HepG2 (cell line): Measurements from ENCODE around the gene BCL2L2. TPM values are rescaled to one million over a fixed set of nuclear protein-coding genes. Genes with fewer than 3 reads are reported as not detected.

Experiments used
- ATAC-seq: fragments of 200-7000 bp; cut with Tn5 transposase; 3 replicates; pipeline ENCODE4 v1.9.1; 2020; ENCODE audit warnings: mild to moderate bottlenecking, moderate library complexity
- BruUV-seq: library from RNA; stranded (reverse); fragments of 400-500 nt; replicated peaks from 2 replicates; lab custom pipeline; 2021; lab: Mats Ljungman, UMichigan
- CTCF ChIA-PET: fragments of 300-600 bp; formaldehyde crosslinking; extraction: SDS; loops from one replicate; lab custom pipeline; 2021; ENCODE audit warnings: low total read pairs, inconsistent platforms, low intra/inter-chr PET ratio; lab: Yijun Ruan, JAX
- POLR2A ChIA-PET: fragments of 350-600 bp; sonication (Branson Sonifier 250); formaldehyde crosslinking; loops from one replicate; lab custom pipeline; 2020; ENCODE audit warnings: antibody characterized with exemption, inconsistent platforms; lab: Yijun Ruan, JAX
- DNase-seq: peaks from one replicate; pipeline ENCODE4 v3.0.0-alpha.2; 2015; ENCODE audit warnings: low spot score
- FAIRE-seq: peaks from 3 replicates; lab custom pipeline; 2011; peaks lifted over from hg19 to GRCh38; lab: Jason Lieb, UNC
- H2AFZ ChIP-seq: one replicate; pipeline ENCODE4 v1.6.1; 2011; ENCODE audit warnings: low read length, inconsistent platforms
- H3K27ac ChIP-seq: fragments of 300-600 bp; 3 replicates; pipeline ENCODE4 v1.8.0; 2011; ENCODE audit warnings: mixed run types, mild to moderate bottlenecking, mixed read lengths, low read length, inconsistent platforms; ENCODE audit not compliant: insufficient read depth; ENCODE audit errors: extremely low read length
- H3K27me3 ChIP-seq, 2 experiments: fragments of 200-600 bp in 1 of 2; 2 replicates in 1 of 2; 3 replicates in 1 of 2; pipeline versions ENCODE4 v1.6.0 to v1.8.0; 2011; ENCODE audit warnings: low read length in 2 of 2, mild to moderate bottlenecking in 2 of 2, moderate library complexity in 2 of 2, inconsistent platforms in 1 of 2; ENCODE audit not compliant: insufficient read depth in 2 of 2, control insufficient read depth in 1 of 2
- H3K36me3 ChIP-seq, 2 experiments: fragments of 200-600 bp in 1 of 2; replicated peaks in 1 of 2; 2 replicates in 1 of 2; 3 replicates in 1 of 2; pipeline versions ENCODE4 v1.5.1 to v1.8.0; 2011; ENCODE audit warnings: low read length in 2 of 2, inconsistent platforms in 1 of 2; ENCODE audit not compliant: insufficient read depth in 2 of 2, control insufficient read depth in 1 of 2
- H3K4me1 ChIP-seq: 2 replicates; pipeline ENCODE4 v1.5.1; 2012; ENCODE audit warnings: low read length, inconsistent platforms; ENCODE audit not compliant: insufficient read depth
- H3K4me2 ChIP-seq: 2 replicates; pipeline ENCODE4 v1.6.0; 2011; ENCODE audit warnings: low read depth, low read length, inconsistent platforms
- H3K4me3 ChIP-seq, 3 experiments: fragments of 200-600 bp in 1 of 3; sonication (generic), shearing (Covaris generic) in 1 of 3; replicated peaks in 1 of 3; 2 replicates each; pipeline ENCODE4 v1.5.1; 2011 to 2016; ENCODE audit warnings: low read length in 3 of 3, inconsistent platforms in 2 of 3, low read depth in 2 of 3, mild to moderate bottlenecking in 2 of 3, control low read depth in 1 of 3, mixed read lengths in 1 of 3; ENCODE audit not compliant: insufficient read depth in 1 of 3
- H3K79me2 ChIP-seq: one replicate; pipeline ENCODE4 v1.6.1; 2011; ENCODE audit warnings: low read length, inconsistent platforms; ENCODE audit not compliant: insufficient read depth
- H3K9ac ChIP-seq: 2 replicates; pipeline ENCODE4 v1.6.0; 2011; ENCODE audit warnings: mild to moderate bottlenecking, low read depth, low read length, inconsistent platforms; ENCODE audit not compliant: insufficient read depth
- H3K9me3 ChIP-seq: 2 replicates; pipeline ENCODE4 v1.5.1; 2012; ENCODE audit warnings: mild to moderate bottlenecking, low read length
- H4K20me1 ChIP-seq: 2 replicates; pipeline ENCODE4 v1.6.0; 2011; ENCODE audit warnings: inconsistent platforms, mild to moderate bottlenecking, low read length, moderate library complexity; ENCODE audit not compliant: insufficient read depth
- CC2D1A ChIP-seq: sonication (generic); formaldehyde crosslinking; IDR thresholded peaks from 2 replicates; pipeline ENCODE4 v1.8.1; 2023; ENCODE audit warnings: mild to moderate bottlenecking, missing genetic modification reagents
- FOXA1 ChIP-seq, 2 experiments: fragments of 450-650 bp in 1 of 2; sonication (generic) in 1 of 2; formaldehyde crosslinking in 1 of 2; IDR thresholded peaks; 2 replicates each; pipeline versions ENCODE4 v1.4.0 to v1.6.1; 2016 to 2020; ENCODE audit warnings: missing genetic modification reagents in 1 of 2
- HNRNPUL1 ChIP-seq: fragments of 200-400 bp; formaldehyde crosslinking; IDR thresholded peaks from 2 replicates; pipeline ENCODE4 v1.6.1; 2017; ENCODE audit warnings: low read depth, mild to moderate bottlenecking, low read length, moderate library complexity
- HOXA7 ChIP-seq: sonication (generic); formaldehyde crosslinking; IDR thresholded peaks from 2 replicates; pipeline ENCODE4 v1.8.1; 2022; ENCODE audit warnings: mild to moderate bottlenecking, missing genetic modification reagents, moderate library complexity
- PBX3 ChIP-seq: sonication (generic); formaldehyde crosslinking; IDR thresholded peaks from 2 replicates; pipeline ENCODE4 v1.8.1; 2023; ENCODE audit warnings: missing genetic modification reagents, inconsistent platforms, borderline replicate concordance
- POLR2AphosphoS5 ChIP-seq: IDR thresholded peaks from 2 replicates; pipeline ENCODE4 v1.6.1; 2012; ENCODE audit warnings: low read depth, low read length
- RNF2 ChIP-seq: fragments of 450-650 bp; conservative IDR thresholded peaks from 2 replicates; pipeline ENCODE4 v1.6.1; 2016; ENCODE audit warnings: low read depth
- ZNF546 ChIP-seq: sonication (generic); formaldehyde crosslinking; conservative IDR thresholded peaks from 2 replicates; pipeline ENCODE4 v1.8.1; 2023; ENCODE audit warnings: mild to moderate bottlenecking, missing genetic modification reagents
- ZNF556 ChIP-seq: sonication (generic); formaldehyde crosslinking; IDR thresholded peaks from 2 replicates; pipeline ENCODE4 v1.4.0; 2020; ENCODE audit warnings: mild to moderate bottlenecking, missing genetic modification reagents, borderline replicate concordance
- WGBS: methylation state at CpG from one replicate; pipeline ENCODE4 v1.1.6; 2017; ENCODE audit warnings: low lambda C conversion rate; 5-methylcytosine and 5-hydroxymethylcytosine counted together
- in situ Hi-C: cut with HindIII; loops from 2 replicates; pipeline ENCODE4 v1.10.0; 2017; ENCODE audit warnings: low pct_unique_long_range_greater_than_20kb; ENCODE audit not compliant: extremely low pct_ligation_motif_present
- intact Hi-C: fragments of 100-400 bp; cut with micrococcal nuclease; formaldehyde crosslinking; loops from one replicate; pipeline ENCODE4 v1.10.0; 2022; ENCODE audit not compliant: unreplicated experiment
- polyA plus RNA-seq, 8 experiments: library from polyadenylated mRNA; depleted of rRNA in 3 of 8; stranded (reverse) in 7 of 8; unstranded in 1 of 8; fragments of >200 nt; fragmentation: Illumina TruSeq in 4 of 8; extraction: Trizol in 4 of 8; gene quantifications; 2 replicates each; pipeline versions ENCODE4 v1.2.1 to v1.2.3, GENCODE V29; 2011 to 2016; ENCODE audit warnings: low read depth in 4 of 8, missing spikeins in 1 of 8, mixed read lengths in 1 of 8; ENCODE audit not compliant: insufficient read depth in 1 of 8
- total RNA-seq, 5 experiments: library from RNA; depleted of rRNA; stranded (reverse); fragments of >200 nt; fragmentation: Illumina TruSeq; extraction: Trizol; gene quantifications; 2 replicates each; pipeline ENCODE4 v1.2.3, GENCODE V29; 2016; ENCODE audit warnings: low read depth in 1 of 5

Gene BCL2L2
- total and polyA plus RNA-seq, 2 of the 13 experiments (the other 11 are each of a cell fraction or from before 2014, with no cell fraction given) = 28.1 to 49.8 TPM

GRCh38 chr14:23358042-23358441, 51.4 kb downstream of the BCL2L2 start:
- ChIA-PET CTCF (interaction anchor here (1.6 kb wide), 1 partner anchor 22 kb away, joined by 4 read pairs; no protein-coding TSS in a partner anchor), POLR2A (no interaction called here)
- ATAC-seq = peak; percentile 58
- H3K27ac ChIP-seq = no peak overlapping the region
- no peak overlapping the region for H3K9ac ChIP-seq
- no peaks in the 10 kb centered on the region for H3K36me3 ChIP-seq
- no TSS peak for BruUV-seq
- H2AFZ ChIP-seq = no peak overlapping the region
- H3K4me3 ChIP-seq = no peak overlapping the region
- intact Hi-C loops = no loop called here
- H3K79me2 ChIP-seq = no peaks in the 10 kb centered on the region
- no peaks in the 10 kb centered on the region for H3K9me3 ChIP-seq
- FAIRE-seq = no peak
- no peaks in the 10 kb centered on the region for H4K20me1 ChIP-seq
- in situ Hi-C loops = no loop called here
- H3K4me1 ChIP-seq = peaks cover 30% of the 10 kb centered on the region
- TF ChIP-seq PBX3 (CRISPR knock-in tag) = no peak
- TF ChIP-seq POLR2AphosphoS5 = no peak
- TF ChIP-seq ZNF556 (CRISPR knock-in tag) = 0 out of 2 replicates have a peak, but pooled peaks have one; percentile 2
- TF ChIP-seq HOXA7 = 0 out of 2 replicates have a peak, but pooled peaks have one; percentile 54
- TF ChIP-seq RNF2 = no peak
- no peak for TF ChIP-seq HNRNPUL1
- TF ChIP-seq ZNF546 (CRISPR knock-in tag) = no peak
- 0 out of 2 replicates have a peak, but pooled peaks have one; percentile 29 for TF ChIP-seq CC2D1A (CRISPR knock-in tag)
- no peak for TF ChIP-seq FOXA1 (IDR thresholded peaks at IDR 0.05)
- no peak for TF ChIP-seq FOXA1 (CRISPR knock-in tag; IDR thresholded peaks at IDR 0.05)
- H3K4me2 ChIP-seq = no peak overlapping the region
- 29% methylated on average over 3 of the region's 3 CpGs for WGBS
- H3K27me3 ChIP-seq = peaks cover 44 to 93% of the 10 kb centered on the region in 2 experiments
- no peak for DNase-seq
